Neural progenitor cell (in vitro differentiated cells): Measurements from ENCODE around the gene TMEM25. TPM values are rescaled to one million over a fixed set of nuclear protein-coding genes. Genes with fewer than 3 reads are reported as not detected.

ENCODE experiments used
- DNase-seq: peaks from one replicate; pipeline ENCODE4 v3.0.0-alpha.2; 2016; ENCODE audit warnings: low spot score
- H2AFZ ChIP-seq: fragments of 200-600 bp; sonication (generic); replicated peaks from 2 replicates; pipeline ENCODE4 v1.6.1; 2016; ENCODE audit warnings: antibody characterized with exemption
- H3F3A ChIP-seq: fragments of 200-600 bp; sonication (generic); 2 replicates; pipeline ENCODE4 v1.6.1; 2016; ENCODE audit warnings: antibody characterized with exemption, low read depth
- H3K27ac ChIP-seq: fragments of 200-600 bp; sonication (generic); 2 replicates; pipeline ENCODE4 v1.5.1; 2016; ENCODE audit warnings: mild to moderate bottlenecking
- H3K27me3 ChIP-seq: fragments of 200-600 bp; sonication (generic); 2 replicates; pipeline ENCODE4 v1.6.1; 2016; ENCODE audit warnings: mild to moderate bottlenecking, moderate library complexity
- H3K36me3 ChIP-seq: fragments of 200-600 bp; sonication (generic); 2 replicates; pipeline ENCODE4 v1.5.1; 2016
- H3K4me1 ChIP-seq: fragments of 200-600 bp; sonication (generic); 2 replicates; pipeline ENCODE4 v1.6.1; 2016; ENCODE audit warnings: mixed run types
- H3K4me2 ChIP-seq: fragments of 200-600 bp; sonication (generic); 2 replicates; pipeline ENCODE4 v1.6.1; 2016
- H3K4me3 ChIP-seq: fragments of 200-600 bp; sonication (generic); 2 replicates; pipeline ENCODE4 v1.5.1; 2016
- H3K79me2 ChIP-seq: fragments of 200-600 bp; sonication (generic); 2 replicates; pipeline ENCODE4 v1.6.1; 2016; ENCODE audit warnings: low read depth
- H3K9ac ChIP-seq: fragments of 200-600 bp; sonication (generic); 2 replicates; pipeline ENCODE4 v1.6.1; 2016
- H3K9me3 ChIP-seq: fragments of 200-600 bp; sonication (generic); 2 replicates; pipeline ENCODE4 v1.5.1; 2016; ENCODE audit warnings: low read depth
- H4K20me1 ChIP-seq: fragments of 200-600 bp; sonication (generic); 2 replicates; pipeline ENCODE4 v1.6.1; 2016; ENCODE audit warnings: low read depth
- H3K27ac Mint-ChIP-seq: 3 replicates; pipeline ENCODE4 v1.8.0; 2021; ENCODE audit warnings: mixed read lengths
- H3K27me3 Mint-ChIP-seq: 2 replicates; pipeline ENCODE4 v1.8.0; 2022; ENCODE audit warnings: low read depth, mild to moderate bottlenecking, inconsistent platforms, moderate library complexity, mixed read lengths; ENCODE audit not compliant: insufficient read depth
- H3K36me3 Mint-ChIP-seq: 3 replicates; pipeline ENCODE4 v1.8.0; 2021; ENCODE audit warnings: mixed read lengths
- H3K4me1 Mint-ChIP-seq: 3 replicates; pipeline ENCODE4 v1.8.0; 2021; ENCODE audit warnings: mixed read lengths
- H3K4me3 Mint-ChIP-seq: 3 replicates; pipeline ENCODE4 v1.8.0; 2021; ENCODE audit warnings: mild to moderate bottlenecking, moderate library complexity, mixed read lengths
- H3K9me3 Mint-ChIP-seq: 3 replicates; pipeline ENCODE4 v1.8.0; 2020; ENCODE audit warnings: mixed read lengths
- EZH2 ChIP-seq: fragments of 200-600 bp; sonication (generic); IDR thresholded peaks from 2 replicates; pipeline ENCODE4 v1.6.1; 2017; ENCODE audit warnings: antibody characterized with exemption, mild to moderate bottlenecking, moderate library complexity
- EZH2phosphoT487 ChIP-seq: fragments of 200-600 bp; sonication (generic); IDR thresholded peaks from 2 replicates; pipeline ENCODE4 v1.6.1; 2017; ENCODE audit warnings: antibody characterized with exemption
- total RNA-seq: library from RNA; depleted of rRNA; stranded (reverse); fragments of >200 nt; gene quantifications from 2 replicates; pipeline ENCODE4 v1.2.3, GENCODE V29; 2015; ENCODE audit warnings: low replicate concordance
- TF ChIP-seq, protein P1 (sequence below): fragments of 200-600 bp; sonication (generic); IDR thresholded peaks from 2 replicates; pipeline ENCODE4 v1.5.1; 2017; ENCODE audit warnings: antibody characterized with exemption, mild to moderate bottlenecking

Gene TMEM25
- total RNA-seq, 1 donor from 2014 or later = 29.0 TPM

- Histone ChIP-seq H3K36me3 (no peaks in the 10 kb centered on the region), H3K9ac (no peak overlapping the region), H3F3A (no peaks in the 10 kb centered on the region), H3K4me1 (no peaks in the 10 kb centered on the region), H3K4me3 (no peak overlapping the region), H2AFZ (no peak overlapping the region), H3K4me2 (no peak overlapping the region), H3K9me3 (no peaks in the 10 kb centered on the region), H3K79me2 (no peaks in the 10 kb centered on the region), H3K27ac (no peak overlapping the region), H3K27me3 (no peaks in the 10 kb centered on the region), H4K20me1 (no peaks in the 10 kb centered on the region)
- Mint-ChIP-seq H3K4me3 (no peak overlapping the region), H3K9me3 (no peaks in the 10 kb centered on the region), H3K4me1 (no peaks in the 10 kb centered on the region), H3K36me3 (peaks cover 19% of the 10 kb centered on the region), H3K27ac (no peak overlapping the region), H3K27me3 (no peaks in the 10 kb centered on the region)
- DNase-seq = no peak
- TF ChIP-seq EZH2 = no peak
- TF ChIP-seq, protein P1, sequence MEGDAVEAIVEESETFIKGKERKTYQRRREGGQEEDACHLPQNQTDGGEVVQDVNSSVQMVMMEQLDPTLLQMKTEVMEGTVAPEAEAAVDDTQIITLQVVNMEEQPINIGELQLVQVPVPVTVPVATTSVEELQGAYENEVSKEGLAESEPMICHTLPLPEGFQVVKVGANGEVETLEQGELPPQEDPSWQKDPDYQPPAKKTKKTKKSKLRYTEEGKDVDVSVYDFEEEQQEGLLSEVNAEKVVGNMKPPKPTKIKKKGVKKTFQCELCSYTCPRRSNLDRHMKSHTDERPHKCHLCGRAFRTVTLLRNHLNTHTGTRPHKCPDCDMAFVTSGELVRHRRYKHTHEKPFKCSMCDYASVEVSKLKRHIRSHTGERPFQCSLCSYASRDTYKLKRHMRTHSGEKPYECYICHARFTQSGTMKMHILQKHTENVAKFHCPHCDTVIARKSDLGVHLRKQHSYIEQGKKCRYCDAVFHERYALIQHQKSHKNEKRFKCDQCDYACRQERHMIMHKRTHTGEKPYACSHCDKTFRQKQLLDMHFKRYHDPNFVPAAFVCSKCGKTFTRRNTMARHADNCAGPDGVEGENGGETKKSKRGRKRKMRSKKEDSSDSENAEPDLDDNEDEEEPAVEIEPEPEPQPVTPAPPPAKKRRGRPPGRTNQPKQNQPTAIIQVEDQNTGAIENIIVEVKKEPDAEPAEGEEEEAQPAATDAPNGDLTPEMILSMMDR = no peak
- TF ChIP-seq EZH2phosphoT487 = no peak
Observed at GRCh38 chr11:118544647-118545010, 13.6 kb downstream of the TMEM25 start.

DNA sequence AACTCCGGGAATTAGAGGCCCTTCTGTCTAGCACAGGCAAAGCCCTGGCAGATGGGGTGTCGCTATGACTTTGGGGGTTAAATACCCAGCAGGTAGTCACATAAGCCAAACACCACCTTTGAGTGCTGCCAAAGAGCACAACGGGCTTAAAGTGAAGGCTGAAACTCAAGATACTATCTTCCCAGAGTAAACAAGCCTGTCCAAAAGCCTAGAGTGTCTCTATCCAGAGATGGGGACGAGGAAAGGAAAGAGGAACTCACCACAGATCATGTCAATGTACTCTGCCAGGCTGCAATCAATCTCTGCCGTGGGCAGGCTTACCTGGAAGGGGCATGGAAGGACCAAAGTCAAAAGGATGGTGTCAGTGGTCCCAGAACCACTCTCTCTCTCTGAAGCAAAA lies 14.5 kb downstream of the TMEM25 start:
- Histone ChIP-seq H2AFZ (no peak overlapping the region), H3K27me3 (no peaks in the 10 kb centered on the region), H3K36me3 (no peaks in the 10 kb centered on the region), H3K4me1 (no peaks in the 10 kb centered on the region), H3F3A (no peaks in the 10 kb centered on the region), H3K27ac (no peak overlapping the region), H3K79me2 (no peaks in the 10 kb centered on the region), H3K4me2 (no peak overlapping the region), H3K9ac (no peak overlapping the region), H3K9me3 (no peaks in the 10 kb centered on the region), H4K20me1 (no peaks in the 10 kb centered on the region), H3K4me3 (no peak overlapping the region)
- no peak for DNase-seq
- no peak for TF ChIP-seq EZH2phosphoT487
- no peak for TF ChIP-seq EZH2
- TF ChIP-seq, protein P1 = no peak
- Mint-ChIP-seq H3K4me3 (no peak overlapping the region), H3K4me1 (no peaks in the 10 kb centered on the region), H3K27ac (no peak overlapping the region), H3K36me3 (peaks cover 17% of the 10 kb centered on the region), H3K9me3 (no peaks in the 10 kb centered on the region), H3K27me3 (peaks cover 2% of the 10 kb centered on the region)

GRCh38 chr11:118547132-118547531 lies 16.1 kb downstream of the TMEM25 start:
- Histone ChIP-seq H4K20me1 (no peaks in the 10 kb centered on the region), H3K27me3 (no peaks in the 10 kb centered on the region), H3K9ac (no peak overlapping the region), H3K79me2 (no peaks in the 10 kb centered on the region), H2AFZ (no peak overlapping the region), H3K4me1 (no peaks in the 10 kb centered on the region), H3K9me3 (no peaks in the 10 kb centered on the region), H3K4me3 (no peak overlapping the region), H3K27ac (no peak overlapping the region), H3K4me2 (no peak overlapping the region), H3F3A (no peaks in the 10 kb centered on the region), H3K36me3 (no peaks in the 10 kb centered on the region)
- H3K27ac Mint-ChIP-seq = no peak overlapping the region
- H3K36me3 Mint-ChIP-seq = peaks cover 18% of the 10 kb centered on the region
- no peaks in the 10 kb centered on the region for H3K9me3 Mint-ChIP-seq
- no peaks in the 10 kb centered on the region for H3K4me1 Mint-ChIP-seq
- DNase-seq = no peak
- H3K27me3 Mint-ChIP-seq = peaks cover 2% of the 10 kb centered on the region
- H3K4me3 Mint-ChIP-seq = no peak overlapping the region
- TF ChIP-seq, protein P1 = no peak
- no peak for TF ChIP-seq EZH2
- TF ChIP-seq EZH2phosphoT487 = no peak

- Histone ChIP-seq H3K9ac (no peak overlapping the region), H3K36me3 (no peaks in the 10 kb centered on the region), H4K20me1 (no peaks in the 10 kb centered on the region), H3F3A (no peaks in the 10 kb centered on the region), H3K4me2 (no peak overlapping the region), H3K27me3 (no peaks in the 10 kb centered on the region), H3K27ac (no peak overlapping the region), H3K9me3 (no peaks in the 10 kb centered on the region), H2AFZ (no peak overlapping the region), H3K4me1 (no peaks in the 10 kb centered on the region), H3K4me3 (no peak overlapping the region), H3K79me2 (no peaks in the 10 kb centered on the region)
- TF ChIP-seq EZH2 (no peak), EZH2phosphoT487 (no peak)
- TF ChIP-seq, protein P1 = no peak
- peaks cover 2% of the 10 kb centered on the region for H3K27me3 Mint-ChIP-seq
- H3K27ac Mint-ChIP-seq = no peak overlapping the region
- DNase-seq = no peak
- H3K9me3 Mint-ChIP-seq = no peaks in the 10 kb centered on the region
- peaks cover 30% of the 10 kb centered on the region for H3K36me3 Mint-ChIP-seq
- H3K4me3 Mint-ChIP-seq = no peak overlapping the region
- H3K4me1 Mint-ChIP-seq = no peaks in the 10 kb centered on the region
Observed at GRCh38 chr11:118552341-118552740, 21.3 kb downstream of the TMEM25 start.
